HCT116 (cell line): ENCODE results near the gene FKBP2. TPM values are rescaled to one million over a fixed set of nuclear protein-coding genes. Genes with fewer than 3 reads are reported as not detected.

ENCODE experiments used
- CBX3 ChIP-seq: IDR thresholded peaks from 2 replicates; pipeline ENCODE4 v1.6.1; 2012; ENCODE audit warnings: low read depth
- POLR2AphosphoS5 ChIP-seq: IDR thresholded peaks from 2 replicates; pipeline ENCODE4 v1.6.1; 2011; ENCODE audit warnings: mild to moderate bottlenecking, low read depth, low read length, moderate library complexity
- RAD21 ChIP-seq: IDR thresholded peaks from 2 replicates; pipeline ENCODE4 v1.6.1; 2012; ENCODE audit warnings: low read depth, mild to moderate bottlenecking
- total RNA-seq: library from RNA; stranded (reverse); gene quantifications from one replicate; pipeline ENCODE4 v1.2.1, GENCODE V29; 2021; ENCODE audit not compliant: unreplicated experiment

Gene FKBP2
- total RNA-seq, 1 experiment from 2014 or later, result 69.2 TPM

GRCh38 chr11:64292460-64293254 is 51.8 kb downstream of the FKBP2 start (continued):
- TF ChIP-seq POLR2AphosphoS5 (no peak), RAD21 (no peak), CBX3 (no peak)

Other genes starting within 250 kb of the FKBP2 start
- gene FLRT1, start 205.2 kb upstream of the FKBP2 start, total RNA-seq, result 0.15 TPM
- gene MACROD1, start 75.0 kb upstream of the FKBP2 start, total RNA-seq, result 61.1 TPM
- 336 TPM for gene STIP1, start 54.9 kb upstream of the FKBP2 start, total RNA-seq
- 4.3 TPM for gene FERMT3, start 34.4 kb upstream of the FKBP2 start, total RNA-seq
- 43.2 TPM for gene TRPT1, start 14.9 kb upstream of the FKBP2 start, total RNA-seq
- gene NUDT22, start 14.8 kb upstream of the FKBP2 start, total RNA-seq, result 70.9 TPM
- gene DNAJC4, start 10.5 kb upstream of the FKBP2 start, total RNA-seq, result 25.8 TPM
- gene VEGFB, start 6.5 kb upstream of the FKBP2 start, total RNA-seq, result 47.5 TPM
- gene PPP1R14B, start 5.8 kb downstream of the FKBP2 start, total RNA-seq, result 332 TPM
- 106 TPM for gene PLCB3, start 10.4 kb downstream of the FKBP2 start, total RNA-seq
- 51.9 TPM for gene BAD, start 43.6 kb downstream of the FKBP2 start, total RNA-seq
- 24.4 TPM for gene GPR137, start 44.8 kb downstream of the FKBP2 start, total RNA-seq
- not detected for gene KCNK4, start 50.2 kb downstream of the FKBP2 start, total RNA-seq
- 1.7 TPM for gene CATSPERZ, start 59.3 kb downstream of the FKBP2 start, total RNA-seq
- 62.7 TPM for gene ESRRA, start 64.4 kb downstream of the FKBP2 start, total RNA-seq
- 328 TPM for gene TRMT112, start 76.5 kb downstream of the FKBP2 start, total RNA-seq
- gene PRDX5, start 77.0 kb downstream of the FKBP2 start, total RNA-seq, result 267 TPM
- gene CCDC88B, start 99.1 kb downstream of the FKBP2 start, total RNA-seq, result 14.7 TPM
- gene RPS6KA4, start 118.1 kb downstream of the FKBP2 start, total RNA-seq, result 67.3 TPM